ENCODE results near the gene ZBTB7C.

- TF ChIP-seq CEBPB (IDR thresholded peaks at IDR 0.05; ENCODE audit: low read depth, low read length) (no peak), CTCF (conservative IDR thresholded peaks at IDR 0.05; ENCODE audit: low read depth, low read length) (no peak), RFX5 (IDR thresholded peaks at IDR 0.05; ENCODE audit: low read depth, low read length) (no peak), POLR2A (IDR thresholded peaks at IDR 0.05; ENCODE audit: low read depth, low read length) (no peak), NFE2L2 (IDR thresholded peaks at IDR 0.05; ENCODE audit: low read depth, low read length) (no peak), RAD21 (IDR thresholded peaks at IDR 0.05; ENCODE audit: low read length) (no peak), ELK1 (IDR thresholded peaks at IDR 0.05; ENCODE audit: borderline replicate concordance, low read depth, low read length) (no peak), MAZ (IDR thresholded peaks at IDR 0.05; ENCODE audit: borderline replicate concordance, low read depth, low read length) (no peak), SMC3 (IDR thresholded peaks at IDR 0.05; ENCODE audit: low read depth, low read length) (no peak), USF2 (IDR thresholded peaks at IDR 0.05; ENCODE audit: low read depth, low read length) (no peak), RCOR1 (IDR thresholded peaks at IDR 0.05; ENCODE audit: insufficient replicate concordance, low read length) (no peak)
Measured at GRCh38 chr18:48376406-48376805, 32.8 kb downstream of the ZBTB7C start.
